ENCODE data around the gene ARMC7. TPM values are rescaled to one million over a fixed set of nuclear protein-coding genes. Genes with fewer than 3 reads are reported as not detected.

The ARMC7 gene
- total RNA-seq, 1 experiment from 2014 or later, result 6.0 TPM

- DNase-seq (ENCODE audit: low spot score), result peak; percentile 82
Observed at GRCh38 chr17:75078284-75079022, 31.3 kb upstream of the ARMC7 start.

- DNase-seq (ENCODE audit: low spot score), result no peak
Observed at GRCh38 chr17:75079023-75079373, 30.8 kb upstream of the ARMC7 start.

- no peak for DNase-seq (ENCODE audit: low spot score)
Observed at GRCh38 chr17:75081611-75082540, 27.9 kb upstream of the ARMC7 start.

GRCh38 chr17:75082683-75083082, 27.1 kb upstream of the ARMC7 start:
- DNase-seq (ENCODE audit: low spot score), result no peak

- no peak for DNase-seq (ENCODE audit: low spot score)
Observed at GRCh38 chr17:75084039-75084660, 25.6 kb upstream of the ARMC7 start.

GRCh38 chr17:75086496-75087181, 23.1 kb upstream of the ARMC7 start:
- DNase-seq (ENCODE audit: low spot score), result no peak

GRCh38 chr17:75087182-75087557, 22.6 kb upstream of the ARMC7 start:
- DNase-seq (ENCODE audit: low spot score), result no peak

GRCh38 chr17:75087558-75088453, 22.0 kb upstream of the ARMC7 start, which contains the start of gene SLC16A5:
Gene SLC16A5 (plus strand): TSS chr17:75087954. CDS start chr17:75093637, 5,683 bp downstream.
- DNase-seq (ENCODE audit: low spot score), result no peak

GRCh38 chr17:75088465-75089417, 21.0 kb upstream of the ARMC7 start:
- peak; percentile 59 for DNase-seq (ENCODE audit: low spot score)

GRCh38 chr17:75090871-75091854, 18.6 kb upstream of the ARMC7 start:
- DNase-seq (ENCODE audit: low spot score), result no peak

GRCh38 chr17:75091855-75092327, 17.9 kb upstream of the ARMC7 start:
- DNase-seq (ENCODE audit: low spot score), result no peak

GRCh38 chr17:75093548-75094158, 16.1 kb upstream of the ARMC7 start:
- no peak for DNase-seq (ENCODE audit: low spot score)

GRCh38 chr17:75094871-75095399, 14.8 kb upstream of the ARMC7 start:
- DNase-seq (ENCODE audit: low spot score), result no peak

GRCh38 chr17:75096082-75096625, 13.6 kb upstream of the ARMC7 start:
- peak; percentile 95 for DNase-seq (ENCODE audit: low spot score)

- no peak for DNase-seq (ENCODE audit: low spot score)
Observed at GRCh38 chr17:75097865-75098264, 11.9 kb upstream of the ARMC7 start.

- DNase-seq (ENCODE audit: low spot score), result no peak
Observed at GRCh38 chr17:75098861-75099260, 10.9 kb upstream of the ARMC7 start.

Measured in A172 (cell line).